ENCODE measurements around the gene RNF126.

The RNF126 gene

DNA sequence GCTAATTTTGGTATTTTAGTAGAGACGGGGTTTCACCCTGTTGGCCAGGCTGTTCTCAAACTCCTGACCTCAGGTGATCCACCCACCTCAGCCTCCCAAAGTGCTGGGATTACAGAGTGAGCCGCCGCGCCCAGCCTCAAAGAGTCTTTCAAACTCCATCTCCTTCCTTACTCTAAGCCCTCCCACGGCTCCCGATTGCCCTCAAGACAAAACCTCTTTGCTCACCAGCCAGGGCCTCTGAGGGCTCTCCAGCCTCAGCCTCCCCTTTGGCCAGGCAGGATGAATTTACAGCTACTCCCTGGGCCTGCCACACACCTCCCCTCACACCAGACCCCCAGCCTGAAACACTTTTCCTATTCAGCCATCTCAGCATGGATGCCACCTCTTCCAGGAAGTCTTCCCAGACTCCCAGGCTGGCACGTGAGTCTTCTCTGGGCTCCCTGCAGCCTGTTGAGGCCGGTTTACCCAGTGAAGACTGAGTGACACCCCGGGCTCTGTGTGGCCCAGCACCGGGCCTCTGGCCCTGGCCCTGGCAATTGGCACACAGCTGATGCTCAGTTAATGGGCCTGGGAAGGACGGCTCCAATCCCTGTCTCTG is 24.7 kb upstream of the RNF126 start:
- no peaks in the 10 kb centered on the region for H3K27me3 Mint-ChIP-seq (ENCODE audit: low read depth)
- TF ChIP-seq, protein P1, sequence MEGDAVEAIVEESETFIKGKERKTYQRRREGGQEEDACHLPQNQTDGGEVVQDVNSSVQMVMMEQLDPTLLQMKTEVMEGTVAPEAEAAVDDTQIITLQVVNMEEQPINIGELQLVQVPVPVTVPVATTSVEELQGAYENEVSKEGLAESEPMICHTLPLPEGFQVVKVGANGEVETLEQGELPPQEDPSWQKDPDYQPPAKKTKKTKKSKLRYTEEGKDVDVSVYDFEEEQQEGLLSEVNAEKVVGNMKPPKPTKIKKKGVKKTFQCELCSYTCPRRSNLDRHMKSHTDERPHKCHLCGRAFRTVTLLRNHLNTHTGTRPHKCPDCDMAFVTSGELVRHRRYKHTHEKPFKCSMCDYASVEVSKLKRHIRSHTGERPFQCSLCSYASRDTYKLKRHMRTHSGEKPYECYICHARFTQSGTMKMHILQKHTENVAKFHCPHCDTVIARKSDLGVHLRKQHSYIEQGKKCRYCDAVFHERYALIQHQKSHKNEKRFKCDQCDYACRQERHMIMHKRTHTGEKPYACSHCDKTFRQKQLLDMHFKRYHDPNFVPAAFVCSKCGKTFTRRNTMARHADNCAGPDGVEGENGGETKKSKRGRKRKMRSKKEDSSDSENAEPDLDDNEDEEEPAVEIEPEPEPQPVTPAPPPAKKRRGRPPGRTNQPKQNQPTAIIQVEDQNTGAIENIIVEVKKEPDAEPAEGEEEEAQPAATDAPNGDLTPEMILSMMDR (IDR thresholded peaks at IDR 0.05; ENCODE audit: unreplicated experiment in 3 of 3) = no peak

DNA sequence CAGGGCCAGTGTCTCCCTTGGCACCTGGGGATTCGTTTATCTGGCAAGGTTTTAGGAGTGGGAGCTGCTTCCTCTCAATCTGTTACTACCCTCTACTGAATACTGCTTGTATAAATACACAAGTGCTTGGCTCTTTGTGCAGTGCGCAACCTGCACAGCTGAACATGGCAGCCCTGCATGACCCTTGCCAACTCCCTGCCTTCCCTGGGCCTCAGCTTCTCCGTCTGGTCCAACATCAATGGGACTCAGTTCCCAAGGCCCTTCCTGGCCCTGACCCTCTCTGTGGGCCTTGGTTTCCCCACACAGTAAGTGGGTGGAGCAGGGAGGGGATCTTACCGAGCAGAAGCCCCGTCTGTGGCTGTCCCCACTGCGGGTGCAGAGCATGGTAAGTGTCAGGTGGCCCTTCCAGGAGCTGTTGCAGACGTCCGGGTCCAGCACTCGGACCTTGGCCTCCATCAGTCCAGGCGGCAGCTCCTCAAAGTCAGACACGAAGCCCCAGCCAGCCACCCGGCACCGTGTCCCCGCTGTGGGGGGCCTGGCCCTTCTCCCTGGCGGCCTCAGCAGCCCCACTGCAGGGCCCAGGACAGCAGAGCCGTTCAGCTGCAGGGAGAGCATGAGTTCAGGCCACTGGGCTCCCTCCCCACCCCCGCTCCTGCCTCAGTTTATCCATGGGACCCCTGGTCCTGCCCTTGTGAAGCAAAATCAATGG is 23.7 kb upstream of the RNF126 start:
- no peaks in the 10 kb centered on the region for H3K36me3 Mint-ChIP-seq (ENCODE audit: low read depth)
- H3K27ac Mint-ChIP-seq = no peak overlapping the region
- H3K27me3 Mint-ChIP-seq (ENCODE audit: low read depth) = no peaks in the 10 kb centered on the region
- H3K9me3 Mint-ChIP-seq = no peaks in the 10 kb centered on the region
- TF ChIP-seq, protein P1 (IDR thresholded peaks at IDR 0.05; ENCODE audit: unreplicated experiment in 3 of 3) = no peak
- no peaks in the 10 kb centered on the region for H3K4me1 Mint-ChIP-seq
- no peak overlapping the region for H3K4me3 Mint-ChIP-seq

More for the DNA sequence above, 24.7 kb upstream of the RNF126 start:
- H3K4me1 Mint-ChIP-seq = no peaks in the 10 kb centered on the region
- H3K9me3 Mint-ChIP-seq = no peaks in the 10 kb centered on the region
- no peak overlapping the region for H3K4me3 Mint-ChIP-seq
- no peak overlapping the region for H3K27ac Mint-ChIP-seq
- no peaks in the 10 kb centered on the region for H3K36me3 Mint-ChIP-seq (ENCODE audit: low read depth)

DNA sequence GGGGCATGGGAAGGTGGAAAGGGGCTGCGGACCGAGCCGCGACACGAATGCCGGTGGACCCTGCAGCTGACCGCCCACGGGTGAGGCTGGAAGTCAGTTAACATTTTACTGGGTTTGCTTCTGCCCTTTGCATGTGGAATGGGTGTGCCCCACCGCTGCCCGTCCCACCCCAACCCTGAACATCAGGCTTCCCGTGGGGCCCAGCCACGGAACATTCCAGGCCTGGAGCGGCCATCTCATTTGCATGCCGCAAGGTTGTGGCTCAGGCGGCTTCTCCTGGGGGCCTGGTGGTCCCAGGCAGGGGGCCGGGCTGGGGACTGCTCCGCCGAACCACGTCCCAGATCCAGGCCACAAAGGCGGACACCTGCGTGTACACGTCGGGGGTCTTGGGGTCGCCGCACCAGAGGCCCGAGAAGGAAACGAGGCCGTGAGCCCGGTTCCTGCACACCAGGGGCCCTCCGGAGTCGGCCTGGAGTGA is 22.5 kb upstream of the RNF126 start:
- no peak overlapping the region for H3K27ac Mint-ChIP-seq
- no peak overlapping the region for H3K4me3 Mint-ChIP-seq
- H3K27me3 Mint-ChIP-seq (ENCODE audit: low read depth) = no peaks in the 10 kb centered on the region
- H3K9me3 Mint-ChIP-seq = no peaks in the 10 kb centered on the region
- no peaks in the 10 kb centered on the region for H3K36me3 Mint-ChIP-seq (ENCODE audit: low read depth)
- no peaks in the 10 kb centered on the region for H3K4me1 Mint-ChIP-seq
- TF ChIP-seq, protein P1 (IDR thresholded peaks at IDR 0.05; ENCODE audit: unreplicated experiment in 3 of 3) = no peak

- no peaks in the 10 kb centered on the region for H3K36me3 Mint-ChIP-seq (ENCODE audit: low read depth)
- H3K27me3 Mint-ChIP-seq (ENCODE audit: low read depth) = no peaks in the 10 kb centered on the region
- no peaks in the 10 kb centered on the region for H3K4me1 Mint-ChIP-seq
- H3K4me3 Mint-ChIP-seq = peak overlapping the region; percentile 23 to 37 (median 34)
- TF ChIP-seq, protein P1 (IDR thresholded peaks at IDR 0.05; ENCODE audit: unreplicated experiment in 3 of 3) = no peak
- H3K9me3 Mint-ChIP-seq = no peaks in the 10 kb centered on the region
- no peak overlapping the region for H3K27ac Mint-ChIP-seq
These were observed 19.8 kb upstream of the RNF126 start for GRCh38 chr19:682678-683320.

- no peaks in the 10 kb centered on the region for H3K36me3 Mint-ChIP-seq (ENCODE audit: low read depth)
- TF ChIP-seq, protein P1 (IDR thresholded peaks at IDR 0.05; ENCODE audit: unreplicated experiment in 3 of 3) = no peak
- no peaks in the 10 kb centered on the region for H3K4me1 Mint-ChIP-seq
- H3K4me3 Mint-ChIP-seq = peak overlapping the region; percentile 90 to 96 (median 93)
- no peaks in the 10 kb centered on the region for H3K27me3 Mint-ChIP-seq (ENCODE audit: low read depth)
- H3K27ac Mint-ChIP-seq = peak overlapping the region; percentile 90 to 98 (median 97)
- H3K9me3 Mint-ChIP-seq = no peaks in the 10 kb centered on the region
These were observed 18.3 kb upstream of the RNF126 start for GRCh38 chr19:681029-682019.

Data from nephron (organoid).